Liver (tissue), 9 donors: ENCODE data around the gene EIF4H. TPM values are rescaled to one million over a fixed set of nuclear protein-coding genes. Genes with fewer than 3 reads are reported as not detected.

Source experiments
- DNase-seq: peaks from one replicate; pipeline ENCODE4 v3.0.0-alpha.2; 2017; ENCODE audit warnings: low spot score
- H3K27ac ChIP-seq, 2 donors: one replicate each; pipeline ENCODE4 v1.7.0; 2013; ENCODE audit warnings: inconsistent platforms in 2 of 2, low read length in 2 of 2, control low read depth in 1 of 2, low read depth in 1 of 2, mild to moderate bottlenecking in 1 of 2
- H3K27me3 ChIP-seq, 4 donors: one replicate each; pipeline versions ENCODE4 v1.6.1 to v1.7.0; 2013; ENCODE audit warnings: low read length in 3 of 4, inconsistent platforms in 1 of 4, mild to moderate bottlenecking in 1 of 4, moderate library complexity in 1 of 4; ENCODE audit not compliant: control insufficient read depth in 4 of 4, insufficient read depth in 4 of 4
- H3K36me3 ChIP-seq, 4 donors: one replicate each; pipeline versions ENCODE4 v1.6.1 to v1.7.0; 2013; ENCODE audit warnings: low read length in 3 of 4, mild to moderate bottlenecking in 3 of 4, low read depth in 1 of 4, moderate library complexity in 1 of 4; ENCODE audit not compliant: control insufficient read depth in 4 of 4, insufficient read depth in 3 of 4
- H3K4me1 ChIP-seq, 4 donors: one replicate each; pipeline versions ENCODE4 v1.6.1 to v1.7.0; 2013; ENCODE audit warnings: low read length in 3 of 4, mild to moderate bottlenecking in 3 of 4, moderate library complexity in 1 of 4; ENCODE audit not compliant: control insufficient read depth in 4 of 4, insufficient read depth in 4 of 4
- H3K4me3 ChIP-seq, 3 donors: one replicate each; pipeline versions ENCODE4 v1.6.1 to v1.7.0; 2013; ENCODE audit warnings: low read length in 3 of 3, control low read depth in 1 of 3, low read depth in 1 of 3, mild to moderate bottlenecking in 1 of 3
- H3K9ac ChIP-seq, 2 donors: one replicate each; pipeline ENCODE4 v1.7.0; 2013; ENCODE audit warnings: low read length in 2 of 2, mild to moderate bottlenecking in 2 of 2, moderate library complexity in 2 of 2, control low read depth in 1 of 2, low read depth in 1 of 2
- H3K9me3 ChIP-seq, 4 donors: one replicate each; pipeline versions ENCODE4 v1.6.1 to v1.7.0; 2013; ENCODE audit warnings: low read length in 3 of 4; ENCODE audit not compliant: control insufficient read depth in 4 of 4
- EGR1 ChIP-seq, 2 donors: IDR thresholded peaks; 2 replicates each; pipeline ENCODE4 v1.6.1; 2016 to 2018; ENCODE audit warnings: antibody characterized with exemption in 2 of 2, low read depth in 2 of 2
- FOXA1 ChIP-seq: IDR thresholded peaks from 2 replicates; pipeline ENCODE4 v1.6.1; 2016; ENCODE audit warnings: antibody characterized with exemption
- FOXA2 ChIP-seq: IDR thresholded peaks from 2 replicates; pipeline ENCODE4 v1.6.1; 2016; ENCODE audit warnings: antibody characterized with exemption
- GABPA ChIP-seq, 2 donors: IDR thresholded peaks in 1 of 2; conservative IDR thresholded peaks in 1 of 2; 2 replicates each; pipeline ENCODE4 v1.6.1; 2016; ENCODE audit warnings: antibody characterized with exemption in 2 of 2, mild to moderate bottlenecking in 1 of 2, moderate library complexity in 1 of 2
- HNF4A ChIP-seq, 2 donors: conservative IDR thresholded peaks; 2 replicates each; pipeline ENCODE4 v1.6.1; 2016; ENCODE audit warnings: antibody characterized with exemption in 2 of 2, mild to moderate bottlenecking in 2 of 2
- HNF4G ChIP-seq: IDR thresholded peaks from 2 replicates; pipeline ENCODE4 v1.6.1; 2016; ENCODE audit warnings: antibody characterized with exemption
- JUND ChIP-seq, 2 donors: IDR thresholded peaks; 2 replicates each; pipeline ENCODE4 v1.6.1; 2016; ENCODE audit warnings: antibody characterized with exemption in 2 of 2
- NR2F2 ChIP-seq: IDR thresholded peaks from 2 replicates; pipeline ENCODE4 v1.6.1; 2016; ENCODE audit warnings: antibody characterized with exemption
- RAD21 ChIP-seq, 2 donors: IDR thresholded peaks; 2 replicates each; pipeline ENCODE4 v1.6.1; 2016; ENCODE audit warnings: antibody characterized with exemption in 2 of 2, mild to moderate bottlenecking in 2 of 2
- RXRA ChIP-seq, 2 donors: IDR thresholded peaks; 2 replicates each; pipeline ENCODE4 v1.6.1; 2017 to 2018; ENCODE audit warnings: antibody characterized with exemption in 2 of 2, mild to moderate bottlenecking in 1 of 2
- SP1 ChIP-seq: IDR thresholded peaks from 2 replicates; pipeline ENCODE4 v1.6.1; 2018; ENCODE audit warnings: antibody characterized with exemption, mild to moderate bottlenecking
- TAF1 ChIP-seq: conservative IDR thresholded peaks from 2 replicates; pipeline ENCODE4 v1.6.1; 2016; ENCODE audit warnings: antibody characterized with exemption, mild to moderate bottlenecking
- YY1 ChIP-seq: IDR thresholded peaks from 2 replicates; pipeline ENCODE4 v1.6.1; 2016; ENCODE audit warnings: antibody characterized with exemption, mild to moderate bottlenecking
- WGBS: extraction: QIAGEN DNeasy Blood & Tissue Kit; methylation state at CpG from one replicate; pipeline ENCODE4 v1.1.7; 2013; 5-methylcytosine and 5-hydroxymethylcytosine counted together
- polyA plus RNA-seq, 2 donors: library from polyadenylated mRNA; stranded (reverse) in 1 of 2; unstranded in 1 of 2; fragments of 200-250 nt in 1 of 2; fragments of >200 nt in 1 of 2; fragmentation: Nextera tagmentation in 1 of 2; extraction: Ambion mirVana in 1 of 2; gene quantifications; one replicate each; pipeline versions ENCODE4 v1.2.1 to v1.2.3, GENCODE V29; 2013 to 2015
- total RNA-seq, 2 donors: library from RNA; depleted of rRNA; stranded (reverse); fragments of >200 nt; gene quantifications; one replicate each; pipeline ENCODE4 v1.2.3, GENCODE V29; 2014
- TF ChIP-seq, protein P1 (sequence below): IDR thresholded peaks from 2 replicates; pipeline ENCODE4 v1.6.1; 2016; ENCODE audit warnings: antibody characterized with exemption, mild to moderate bottlenecking
- TF ChIP-seq, protein P2 (sequence below): IDR thresholded peaks from 2 replicates; pipeline ENCODE4 v1.6.1; 2016; ENCODE audit warnings: antibody characterized with exemption
- TF ChIP-seq, protein P3 (sequence below): IDR thresholded peaks from 2 replicates; pipeline ENCODE4 v1.6.1; 2016; ENCODE audit warnings: antibody characterized with exemption
- TF ChIP-seq, protein P4 (sequence below): IDR thresholded peaks from 2 replicates; pipeline ENCODE4 v1.6.1; 2016; ENCODE audit warnings: antibody characterized with exemption
- TF ChIP-seq, protein P5 (sequence below): fragments of 150-350 bp; IDR thresholded peaks from 2 replicates; pipeline ENCODE4 v1.5.1; 2017; ENCODE audit warnings: improper control_type of control experiment, low read depth, low read length; ENCODE audit not compliant: missing input control
- donor health status: healthy.
- donor health status: healthy.
- donor health status: healthy.
- donor health status: healthy.
- donor health status: healthy.

EIF4H gene
- total and polyA plus RNA-seq, 4 donors = 81.6 to 166 (median 152) TPM

DNA sequence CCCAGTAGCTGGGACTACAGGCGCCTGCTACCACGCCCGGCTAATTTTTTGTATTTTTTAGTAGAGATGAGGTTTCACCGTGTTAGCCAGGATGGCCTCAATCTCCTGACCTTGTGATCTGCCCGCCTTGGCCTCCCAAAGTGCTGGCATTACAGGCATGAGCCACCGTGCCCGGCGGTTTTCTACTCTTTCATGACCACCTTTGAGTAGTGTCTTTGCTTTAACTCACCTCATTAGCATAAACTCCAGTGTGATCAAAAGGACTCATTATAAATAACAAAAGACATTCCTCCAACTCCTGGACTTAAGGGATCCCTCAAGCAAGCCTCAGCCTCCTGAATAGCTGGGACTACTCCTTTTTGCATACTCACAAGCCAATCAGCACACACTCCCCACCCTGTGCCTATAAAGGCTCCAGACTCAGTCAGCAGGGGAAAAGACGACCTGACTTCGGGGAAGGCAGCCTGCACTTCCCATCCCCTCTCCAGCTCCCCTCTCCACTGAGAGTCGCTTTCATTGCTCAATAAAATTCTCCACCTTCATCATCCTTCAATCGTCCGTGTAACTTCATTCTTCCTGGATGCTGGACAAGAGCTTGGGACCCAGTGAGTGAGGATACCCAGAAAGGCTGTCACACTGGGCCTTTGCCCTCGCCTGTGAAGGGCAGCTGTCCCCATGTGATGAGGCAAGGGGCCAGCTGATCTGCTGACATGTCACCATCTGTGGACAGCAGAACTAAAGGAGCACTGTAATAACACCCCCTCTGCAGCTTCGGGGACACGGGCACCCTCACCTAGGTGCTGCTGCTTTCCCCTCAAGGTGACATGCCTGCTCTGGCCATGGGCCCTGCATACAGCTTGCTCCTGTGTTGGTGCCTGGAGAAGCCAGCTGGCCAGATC, 35.0 kb upstream of the EIF4H start:
- no peaks in the 10 kb centered on the region for H3K4me1 ChIP-seq
- H3K27me3 ChIP-seq = no peaks in the 10 kb centered on the region
- no peaks in the 10 kb centered on the region for H3K36me3 ChIP-seq
- no peak overlapping the region for H3K27ac ChIP-seq
- no peak for DNase-seq
- WGBS = 95% methylated on average over 16 of the region's 16 CpGs
- H3K9ac ChIP-seq = no peak overlapping the region
- no peaks in the 10 kb centered on the region for H3K9me3 ChIP-seq
- TF ChIP-seq, protein P1, sequence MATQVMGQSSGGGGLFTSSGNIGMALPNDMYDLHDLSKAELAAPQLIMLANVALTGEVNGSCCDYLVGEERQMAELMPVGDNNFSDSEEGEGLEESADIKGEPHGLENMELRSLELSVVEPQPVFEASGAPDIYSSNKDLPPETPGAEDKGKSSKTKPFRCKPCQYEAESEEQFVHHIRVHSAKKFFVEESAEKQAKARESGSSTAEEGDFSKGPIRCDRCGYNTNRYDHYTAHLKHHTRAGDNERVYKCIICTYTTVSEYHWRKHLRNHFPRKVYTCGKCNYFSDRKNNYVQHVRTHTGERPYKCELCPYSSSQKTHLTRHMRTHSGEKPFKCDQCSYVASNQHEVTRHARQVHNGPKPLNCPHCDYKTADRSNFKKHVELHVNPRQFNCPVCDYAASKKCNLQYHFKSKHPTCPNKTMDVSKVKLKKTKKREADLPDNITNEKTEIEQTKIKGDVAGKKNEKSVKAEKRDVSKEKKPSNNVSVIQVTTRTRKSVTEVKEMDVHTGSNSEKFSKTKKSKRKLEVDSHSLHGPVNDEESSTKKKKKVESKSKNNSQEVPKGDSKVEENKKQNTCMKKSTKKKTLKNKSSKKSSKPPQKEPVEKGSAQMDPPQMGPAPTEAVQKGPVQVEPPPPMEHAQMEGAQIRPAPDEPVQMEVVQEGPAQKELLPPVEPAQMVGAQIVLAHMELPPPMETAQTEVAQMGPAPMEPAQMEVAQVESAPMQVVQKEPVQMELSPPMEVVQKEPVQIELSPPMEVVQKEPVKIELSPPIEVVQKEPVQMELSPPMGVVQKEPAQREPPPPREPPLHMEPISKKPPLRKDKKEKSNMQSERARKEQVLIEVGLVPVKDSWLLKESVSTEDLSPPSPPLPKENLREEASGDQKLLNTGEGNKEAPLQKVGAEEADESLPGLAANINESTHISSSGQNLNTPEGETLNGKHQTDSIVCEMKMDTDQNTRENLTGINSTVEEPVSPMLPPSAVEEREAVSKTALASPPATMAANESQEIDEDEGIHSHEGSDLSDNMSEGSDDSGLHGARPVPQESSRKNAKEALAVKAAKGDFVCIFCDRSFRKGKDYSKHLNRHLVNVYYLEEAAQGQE = no peak
- TF ChIP-seq RAD21 (IDR thresholded peaks at IDR 0.05) (no peak), NR2F2 (no peak), FOXA1 (no peak), HNF4A (conservative IDR thresholded peaks at IDR 0.05) (no peak), EGR1 (IDR thresholded peaks at IDR 0.05; ENCODE audit: low read depth in 2 of 2) (no peak)
- TF ChIP-seq, protein P2, sequence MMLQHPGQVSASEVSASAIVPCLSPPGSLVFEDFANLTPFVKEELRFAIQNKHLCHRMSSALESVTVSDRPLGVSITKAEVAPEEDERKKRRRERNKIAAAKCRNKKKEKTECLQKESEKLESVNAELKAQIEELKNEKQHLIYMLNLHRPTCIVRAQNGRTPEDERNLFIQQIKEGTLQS = no peak
- H3K4me3 ChIP-seq = no peak overlapping the region

DNA sequence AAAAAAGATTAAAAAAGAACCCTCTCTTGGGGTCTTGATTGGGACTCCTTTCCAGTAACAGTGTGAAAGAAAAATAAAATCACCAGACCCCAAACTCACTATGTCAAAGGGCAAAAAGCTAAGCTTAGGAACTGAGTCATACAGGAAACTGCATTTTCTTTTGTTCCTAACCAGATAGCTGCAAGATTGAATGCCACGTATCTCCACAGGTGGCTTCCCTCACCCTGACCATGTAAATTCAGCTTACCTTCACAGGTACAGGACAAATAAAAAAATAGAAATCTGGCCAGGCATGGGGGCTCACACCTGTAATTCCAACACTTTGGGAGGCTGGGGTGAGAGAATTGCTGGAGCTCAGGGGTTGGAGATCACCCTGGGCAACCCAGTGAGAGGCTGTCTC, 32.5 kb upstream of the EIF4H start:
- Histone ChIP-seq H3K4me1 (no peaks in the 10 kb centered on the region), H3K9me3 (no peaks in the 10 kb centered on the region), H3K27ac (no peak overlapping the region), H3K9ac (no peak overlapping the region), H3K27me3 (no peaks in the 10 kb centered on the region), H3K36me3 (no peaks in the 10 kb centered on the region), H3K4me3 (no peak overlapping the region)
- no peak for DNase-seq
- TF ChIP-seq RAD21 (IDR thresholded peaks at IDR 0.05) (no peak), SP1 (no peak), FOXA1 (no peak), YY1 (no peak), NR2F2 (no peak), HNF4A (conservative IDR thresholded peaks at IDR 0.05) (no peak), EGR1 (IDR thresholded peaks at IDR 0.05; ENCODE audit: low read depth in 2 of 2) (no peak), GABPA (IDR thresholded peaks at IDR 0.05 in 1 of 2, conservative IDR thresholded peaks at IDR 0.05 in 1 of 2) (no peak), RXRA (IDR thresholded peaks at IDR 0.05) (no peak), FOXA2 (no peak), HNF4G (no peak), JUND (IDR thresholded peaks at IDR 0.05) (no peak), TAF1 (no peak)
- TF ChIP-seq, protein P3, sequence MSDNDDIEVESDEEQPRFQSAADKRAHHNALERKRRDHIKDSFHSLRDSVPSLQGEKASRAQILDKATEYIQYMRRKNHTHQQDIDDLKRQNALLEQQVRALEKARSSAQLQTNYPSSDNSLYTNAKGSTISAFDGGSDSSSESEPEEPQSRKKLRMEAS = no peak
- TF ChIP-seq, protein P2 = no peak
- TF ChIP-seq, protein P1 = no peak
- TF ChIP-seq, protein P4, sequence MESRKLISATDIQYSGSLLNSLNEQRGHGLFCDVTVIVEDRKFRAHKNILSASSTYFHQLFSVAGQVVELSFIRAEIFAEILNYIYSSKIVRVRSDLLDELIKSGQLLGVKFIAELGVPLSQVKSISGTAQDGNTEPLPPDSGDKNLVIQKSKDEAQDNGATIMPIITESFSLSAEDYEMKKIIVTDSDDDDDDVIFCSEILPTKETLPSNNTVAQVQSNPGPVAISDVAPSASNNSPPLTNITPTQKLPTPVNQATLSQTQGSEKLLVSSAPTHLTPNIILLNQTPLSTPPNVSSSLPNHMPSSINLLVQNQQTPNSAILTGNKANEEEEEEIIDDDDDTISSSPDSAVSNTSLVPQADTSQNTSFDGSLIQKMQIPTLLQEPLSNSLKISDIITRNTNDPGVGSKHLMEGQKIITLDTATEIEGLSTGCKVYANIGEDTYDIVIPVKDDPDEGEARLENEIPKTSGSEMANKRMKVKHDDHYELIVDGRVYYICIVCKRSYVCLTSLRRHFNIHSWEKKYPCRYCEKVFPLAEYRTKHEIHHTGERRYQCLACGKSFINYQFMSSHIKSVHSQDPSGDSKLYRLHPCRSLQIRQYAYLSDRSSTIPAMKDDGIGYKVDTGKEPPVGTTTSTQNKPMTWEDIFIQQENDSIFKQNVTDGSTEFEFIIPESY = no peak
- TF ChIP-seq, protein P5, sequence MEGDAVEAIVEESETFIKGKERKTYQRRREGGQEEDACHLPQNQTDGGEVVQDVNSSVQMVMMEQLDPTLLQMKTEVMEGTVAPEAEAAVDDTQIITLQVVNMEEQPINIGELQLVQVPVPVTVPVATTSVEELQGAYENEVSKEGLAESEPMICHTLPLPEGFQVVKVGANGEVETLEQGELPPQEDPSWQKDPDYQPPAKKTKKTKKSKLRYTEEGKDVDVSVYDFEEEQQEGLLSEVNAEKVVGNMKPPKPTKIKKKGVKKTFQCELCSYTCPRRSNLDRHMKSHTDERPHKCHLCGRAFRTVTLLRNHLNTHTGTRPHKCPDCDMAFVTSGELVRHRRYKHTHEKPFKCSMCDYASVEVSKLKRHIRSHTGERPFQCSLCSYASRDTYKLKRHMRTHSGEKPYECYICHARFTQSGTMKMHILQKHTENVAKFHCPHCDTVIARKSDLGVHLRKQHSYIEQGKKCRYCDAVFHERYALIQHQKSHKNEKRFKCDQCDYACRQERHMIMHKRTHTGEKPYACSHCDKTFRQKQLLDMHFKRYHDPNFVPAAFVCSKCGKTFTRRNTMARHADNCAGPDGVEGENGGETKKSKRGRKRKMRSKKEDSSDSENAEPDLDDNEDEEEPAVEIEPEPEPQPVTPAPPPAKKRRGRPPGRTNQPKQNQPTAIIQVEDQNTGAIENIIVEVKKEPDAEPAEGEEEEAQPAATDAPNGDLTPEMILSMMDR = no peak
- 76% methylated on average over 1 of the region's 1 CpG for WGBS
